Endothelial cell of umbilical vein (primary cell): ENCODE results near the gene PDSS1.
"Not testable (repeated sequence)": the region's sequence is repeated elsewhere in the genome, so short reads cannot be mapped to it uniquely, and the experiment has no call there.

Experiments used
- CTCF ChIP-seq, 2 donors: IDR thresholded peaks; 1 replicate in 1 of 2; 2 replicates in 1 of 2; pipeline ENCODE4 v1.5.1; 2011; ENCODE audit warnings: low read length in 2 of 2, mild to moderate bottlenecking in 2 of 2, moderate library complexity in 2 of 2, control low read depth in 1 of 2, inconsistent platforms in 1 of 2, low read depth in 1 of 2; ENCODE audit not compliant: insufficient read depth in 1 of 2; ENCODE audit errors: extremely low read depth in 1 of 2
- EZH2 ChIP-seq: IDR thresholded peaks from 2 replicates; pipeline ENCODE4 v1.6.1; 2012; ENCODE audit warnings: borderline replicate concordance, low read depth, mild to moderate bottlenecking, moderate library complexity, low read length, inconsistent platforms; ENCODE audit not compliant: severe bottlenecking
- GATA2 ChIP-seq: IDR thresholded peaks from 2 replicates; pipeline ENCODE4 v1.7.0; 2011; ENCODE audit warnings: low read depth, mild to moderate bottlenecking, moderate library complexity, mixed read lengths, low read length; ENCODE audit not compliant: insufficient read length, insufficient read depth
- JUN ChIP-seq: IDR thresholded peaks from 2 replicates; pipeline ENCODE4 v1.6.1; 2011; ENCODE audit warnings: borderline replicate concordance, low read depth; ENCODE audit not compliant: insufficient read length, insufficient read depth
- MAX ChIP-seq: IDR thresholded peaks from 2 replicates; pipeline ENCODE4 v1.6.1; 2011; ENCODE audit not compliant: insufficient read depth, insufficient read length
- POLR2A ChIP-seq: IDR thresholded peaks from 2 replicates; pipeline ENCODE4 v1.6.1; 2012; ENCODE audit warnings: low read depth, mild to moderate bottlenecking, control low read depth, low read length
- POLR2AphosphoS5 ChIP-seq: IDR thresholded peaks from 2 replicates; pipeline ENCODE4 v1.6.1; 2012; ENCODE audit warnings: low read depth, mild to moderate bottlenecking, control low read depth, low read length, moderate library complexity; ENCODE audit not compliant: insufficient read depth

- TF ChIP-seq CTCF (IDR thresholded peaks at IDR 0.05; ENCODE audit: extremely low read depth in 1 of 2, insufficient read depth in 1 of 2, low read depth in 1 of 2, low read length in 2 of 2); POLR2A; MAX; GATA2; EZH2; POLR2AphosphoS5; JUN: not testable (repeated sequence)
These were observed 3.0 kb upstream of the PDSS1 start for GRCh38 chr10:26694536-26694935.
